Choroid plexus epithelial cell (primary cell): ENCODE results near the gene MCTP2.
"Not testable (repeated sequence)": the region's sequence is repeated elsewhere in the genome, so short reads cannot be mapped to it uniquely, and the experiment has no call there.

Source experiments
- DNase-seq: peaks from one replicate; pipeline ENCODE4 v3.0.0-alpha.2; 2010; ENCODE audit warnings: low read depth
- H3K4me3 ChIP-seq: 2 replicates; pipeline ENCODE4 v1.5.1; 2011; ENCODE audit warnings: low read depth, mild to moderate bottlenecking, control low read depth, low read length, moderate library complexity
- TF ChIP-seq, protein P1 (sequence below): conservative IDR thresholded peaks from 2 replicates; pipeline ENCODE4 v1.5.1; 2011; ENCODE audit warnings: low read depth, mild to moderate bottlenecking, control low read depth, inconsistent platforms, low read length, moderate library complexity

MCTP2 gene

DNA sequence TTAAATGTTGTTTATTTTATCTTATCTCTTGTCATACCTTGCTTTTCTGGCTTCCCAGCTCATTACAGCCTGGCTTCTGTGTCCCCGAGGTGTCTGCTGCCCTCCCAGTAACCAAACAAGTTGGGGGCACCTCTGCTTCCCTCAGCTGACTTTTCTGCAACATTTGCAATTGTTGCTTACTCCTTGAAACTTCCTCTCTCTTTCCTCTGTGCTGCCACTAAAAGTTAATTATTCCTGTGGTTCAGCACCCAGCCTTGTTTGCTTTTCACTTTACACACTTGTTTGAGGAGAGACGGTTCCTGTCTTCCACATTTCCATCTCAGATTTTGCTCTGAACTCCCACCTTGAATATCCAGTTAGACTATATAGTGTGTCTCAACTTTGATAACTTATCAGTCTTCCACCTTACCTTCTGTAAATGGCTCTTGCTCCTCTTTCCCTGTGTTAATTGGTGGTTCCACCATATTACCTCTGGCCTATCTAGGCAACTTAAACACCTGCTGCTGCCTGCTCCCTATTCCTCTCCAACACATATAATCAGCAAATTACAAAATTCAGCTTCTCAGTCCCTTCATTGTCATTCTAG is 21.6 kb downstream of the MCTP2 start:
- H3K4me3 ChIP-seq, result no peak overlapping the region
- TF ChIP-seq, protein P1, sequence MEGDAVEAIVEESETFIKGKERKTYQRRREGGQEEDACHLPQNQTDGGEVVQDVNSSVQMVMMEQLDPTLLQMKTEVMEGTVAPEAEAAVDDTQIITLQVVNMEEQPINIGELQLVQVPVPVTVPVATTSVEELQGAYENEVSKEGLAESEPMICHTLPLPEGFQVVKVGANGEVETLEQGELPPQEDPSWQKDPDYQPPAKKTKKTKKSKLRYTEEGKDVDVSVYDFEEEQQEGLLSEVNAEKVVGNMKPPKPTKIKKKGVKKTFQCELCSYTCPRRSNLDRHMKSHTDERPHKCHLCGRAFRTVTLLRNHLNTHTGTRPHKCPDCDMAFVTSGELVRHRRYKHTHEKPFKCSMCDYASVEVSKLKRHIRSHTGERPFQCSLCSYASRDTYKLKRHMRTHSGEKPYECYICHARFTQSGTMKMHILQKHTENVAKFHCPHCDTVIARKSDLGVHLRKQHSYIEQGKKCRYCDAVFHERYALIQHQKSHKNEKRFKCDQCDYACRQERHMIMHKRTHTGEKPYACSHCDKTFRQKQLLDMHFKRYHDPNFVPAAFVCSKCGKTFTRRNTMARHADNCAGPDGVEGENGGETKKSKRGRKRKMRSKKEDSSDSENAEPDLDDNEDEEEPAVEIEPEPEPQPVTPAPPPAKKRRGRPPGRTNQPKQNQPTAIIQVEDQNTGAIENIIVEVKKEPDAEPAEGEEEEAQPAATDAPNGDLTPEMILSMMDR, result no peak
- DNase-seq, result no peak

- TF ChIP-seq, protein P1, result no peak
- H3K4me3 ChIP-seq, result no peak overlapping the region
- DNase-seq, result no peak
These were observed 22.4 kb downstream of the MCTP2 start for GRCh38 chr15:94253742-94254141.

- DNase-seq, result no peak
- TF ChIP-seq, protein P1, result no peak
These were observed 24.2 kb downstream of the MCTP2 start for GRCh38 chr15:94255540-94255939.

GRCh38 chr15:94256511-94256910 is 25.1 kb downstream of the MCTP2 start:
- no peak for DNase-seq
- no peak overlapping the region for H3K4me3 ChIP-seq
- TF ChIP-seq, protein P1, result no peak

More at GRCh38 chr15:94255540-94255939, 24.2 kb downstream of the MCTP2 start:
- H3K4me3 ChIP-seq, result no peak overlapping the region

- not testable (repeated sequence) for DNase-seq, H3K4me3 ChIP-seq
These were observed 26.4 kb downstream of the MCTP2 start for GRCh38 chr15:94257776-94258175.

DNA sequence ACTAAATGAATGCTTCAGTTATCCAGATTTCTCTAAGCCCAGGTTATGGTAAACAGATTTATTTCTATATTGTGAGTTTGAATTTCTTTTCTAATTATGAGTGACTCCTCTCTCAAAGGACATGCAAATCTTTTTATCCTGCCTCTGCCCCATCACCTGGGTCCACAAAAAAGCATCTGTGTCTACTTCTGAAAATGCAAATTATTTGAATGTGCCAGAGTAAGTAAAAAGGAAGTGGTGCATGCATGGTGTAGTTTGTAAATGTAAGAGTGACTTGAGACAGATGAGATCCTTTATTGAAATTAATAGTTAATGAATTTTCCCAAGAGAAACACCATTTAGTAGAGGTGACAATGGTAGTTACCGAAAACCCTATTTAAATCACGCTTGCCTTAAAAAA is 26.9 kb downstream of the MCTP2 start:
- no peak for DNase-seq
- no peak overlapping the region for H3K4me3 ChIP-seq

DNA sequence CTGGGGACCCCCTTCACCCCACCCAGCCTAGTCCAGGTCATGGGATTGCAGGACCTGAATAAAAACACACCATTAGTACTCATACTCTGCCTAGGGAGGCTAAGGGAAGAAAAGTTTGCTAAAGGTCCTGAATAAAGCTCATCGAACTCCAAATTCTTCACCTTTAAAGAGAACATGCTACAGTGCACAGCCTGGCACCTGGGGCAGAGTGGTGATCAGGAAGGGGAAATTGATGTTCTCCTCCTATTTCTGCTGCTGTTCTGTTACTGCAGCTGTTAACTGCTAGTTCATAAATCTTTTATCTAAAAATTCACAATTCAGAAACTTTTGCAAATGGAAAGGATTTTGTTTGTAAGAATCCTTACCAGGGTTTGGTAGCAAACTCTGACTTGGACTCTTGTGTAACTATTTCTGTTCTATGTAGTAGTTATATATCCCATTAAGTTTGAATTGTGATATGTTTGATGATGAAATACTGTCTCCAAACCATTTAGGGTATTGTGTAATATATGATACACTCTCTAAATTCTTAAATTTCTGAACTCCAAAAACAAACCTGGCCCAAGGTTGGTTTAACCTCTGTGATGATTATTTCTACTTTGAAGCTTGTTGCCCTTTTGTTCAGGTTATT is 27.9 kb downstream of the MCTP2 start:
- no peak for DNase-seq
- TF ChIP-seq, protein P1, result no peak
- H3K4me3 ChIP-seq, result no peak overlapping the region

More for the DNA sequence above, 26.9 kb downstream of the MCTP2 start:
- TF ChIP-seq, protein P1, result no peak
